Type B pancreatic cell (in vitro differentiated cells): ENCODE data around the gene PRDM5. TPM values are rescaled to one million over a fixed set of nuclear protein-coding genes. Genes with fewer than 3 reads are reported as not detected.

Experiments
- DNase-seq: peaks from one replicate; pipeline ENCODE4 v3.0.0; 2021; ENCODE audit warnings: mixed read lengths; ENCODE audit not compliant: unreplicated experiment; ENCODE audit errors: extremely low spot score
- H3K27ac Mint-ChIP-seq: 2 replicates; pipeline ENCODE4 v1.8.0; 2021; ENCODE audit warnings: mild to moderate bottlenecking, mixed read lengths
- H3K27me3 Mint-ChIP-seq: 2 replicates; pipeline ENCODE4 v1.8.0; 2021; ENCODE audit warnings: mixed read lengths
- H3K36me3 Mint-ChIP-seq: 2 replicates; pipeline ENCODE4 v1.8.0; 2021; ENCODE audit warnings: mixed read lengths
- H3K4me1 Mint-ChIP-seq: one replicate; pipeline ENCODE4 v1.8.0; 2021; ENCODE audit warnings: mixed read lengths; ENCODE audit not compliant: unreplicated experiment
- H3K4me3 Mint-ChIP-seq: 2 replicates; pipeline ENCODE4 v1.8.0; 2021; ENCODE audit warnings: mild to moderate bottlenecking, mixed read lengths
- H3K9me3 Mint-ChIP-seq: 2 replicates; pipeline ENCODE4 v1.8.0; 2021; ENCODE audit warnings: mixed read lengths
- total RNA-seq: library from RNA; stranded (reverse); gene quantifications from 2 replicates; pipeline ENCODE4 v1.2.1, GENCODE V29; 2021; ENCODE audit warnings: low replicate concordance
- TF ChIP-seq, protein P1 (sequence below): fragments of 200-600 bp; sonication (generic); conservative IDR thresholded peaks from 2 replicates; pipeline ENCODE4 v1.5.0; 2021; ENCODE audit warnings: antibody characterized with exemption, mild to moderate bottlenecking

PRDM5 gene
- total RNA-seq, 1 donor from 2014 or later = 15.7 TPM

DNA sequence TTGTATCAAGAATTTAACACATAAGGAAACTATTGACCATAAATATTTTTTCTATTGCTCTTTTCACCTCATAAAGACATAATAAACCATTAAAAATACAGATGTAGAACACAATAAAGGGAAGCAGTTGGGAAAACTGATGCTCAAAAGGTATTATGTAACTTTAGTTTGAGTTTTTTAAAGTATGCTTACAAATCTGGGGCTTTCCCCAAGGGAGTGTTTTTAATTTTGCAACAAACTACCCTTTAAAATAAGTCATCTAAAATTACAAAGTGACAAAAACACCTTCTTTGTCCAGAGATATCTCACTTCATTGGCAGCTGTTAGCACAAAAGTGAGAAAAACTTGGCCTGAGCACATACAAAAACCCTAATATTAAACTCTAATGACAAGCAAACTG lies 55.0 kb downstream of the PRDM5 start:
- Mint-ChIP-seq H3K4me3 (no peak overlapping the region), H3K36me3 (no peaks in the 10 kb centered on the region), H3K27me3 (no peaks in the 10 kb centered on the region), H3K9me3 (no peaks in the 10 kb centered on the region), H3K4me1 (no peaks in the 10 kb centered on the region), H3K27ac (no peak overlapping the region)
- no peak for DNase-seq
- TF ChIP-seq, protein P1, sequence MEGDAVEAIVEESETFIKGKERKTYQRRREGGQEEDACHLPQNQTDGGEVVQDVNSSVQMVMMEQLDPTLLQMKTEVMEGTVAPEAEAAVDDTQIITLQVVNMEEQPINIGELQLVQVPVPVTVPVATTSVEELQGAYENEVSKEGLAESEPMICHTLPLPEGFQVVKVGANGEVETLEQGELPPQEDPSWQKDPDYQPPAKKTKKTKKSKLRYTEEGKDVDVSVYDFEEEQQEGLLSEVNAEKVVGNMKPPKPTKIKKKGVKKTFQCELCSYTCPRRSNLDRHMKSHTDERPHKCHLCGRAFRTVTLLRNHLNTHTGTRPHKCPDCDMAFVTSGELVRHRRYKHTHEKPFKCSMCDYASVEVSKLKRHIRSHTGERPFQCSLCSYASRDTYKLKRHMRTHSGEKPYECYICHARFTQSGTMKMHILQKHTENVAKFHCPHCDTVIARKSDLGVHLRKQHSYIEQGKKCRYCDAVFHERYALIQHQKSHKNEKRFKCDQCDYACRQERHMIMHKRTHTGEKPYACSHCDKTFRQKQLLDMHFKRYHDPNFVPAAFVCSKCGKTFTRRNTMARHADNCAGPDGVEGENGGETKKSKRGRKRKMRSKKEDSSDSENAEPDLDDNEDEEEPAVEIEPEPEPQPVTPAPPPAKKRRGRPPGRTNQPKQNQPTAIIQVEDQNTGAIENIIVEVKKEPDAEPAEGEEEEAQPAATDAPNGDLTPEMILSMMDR = no peak

DNA sequence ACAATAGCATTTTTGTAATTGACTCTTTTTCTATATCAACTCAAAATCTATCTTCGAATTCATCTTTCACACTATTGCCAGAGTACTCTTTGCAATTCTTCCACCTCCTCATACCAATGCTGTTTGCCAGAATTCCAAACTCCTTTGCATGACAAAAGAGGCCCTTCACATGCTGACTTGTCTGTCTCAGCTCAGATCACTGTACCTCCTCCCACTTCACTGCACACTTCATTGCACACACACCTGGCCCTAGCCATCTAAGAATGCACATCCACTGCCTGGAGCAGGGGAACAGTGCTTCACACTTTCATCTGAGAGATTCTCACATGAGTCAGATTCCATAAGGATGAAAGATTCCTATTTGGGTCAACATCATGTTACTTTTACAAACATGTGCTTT lies 56.5 kb downstream of the PRDM5 start:
- Mint-ChIP-seq H3K36me3 (no peaks in the 10 kb centered on the region), H3K27ac (no peak overlapping the region), H3K27me3 (no peaks in the 10 kb centered on the region), H3K4me1 (no peaks in the 10 kb centered on the region), H3K4me3 (no peak overlapping the region), H3K9me3 (no peaks in the 10 kb centered on the region)
- TF ChIP-seq, protein P1 = no peak
- DNase-seq = no peak

DNA sequence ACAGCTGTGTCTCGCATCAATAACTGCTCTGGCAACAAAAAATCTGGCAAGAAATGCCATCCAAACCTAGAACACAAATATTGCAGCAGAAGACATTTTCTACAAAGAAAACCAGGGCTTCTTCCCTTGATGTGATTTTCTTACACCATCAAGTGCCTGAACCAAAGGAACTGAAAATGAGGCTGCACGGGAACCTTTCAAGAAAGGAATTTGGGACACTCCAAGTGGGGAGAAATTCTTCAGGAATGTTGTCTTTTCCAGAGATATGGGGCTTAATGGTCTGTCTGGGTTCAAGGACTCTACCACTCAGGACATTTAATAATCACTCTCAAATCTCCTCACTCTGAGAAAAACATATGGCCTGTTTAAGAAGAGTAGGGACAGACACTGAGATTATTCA lies 57.6 kb downstream of the PRDM5 start:
- H3K27ac Mint-ChIP-seq = no peak overlapping the region
- DNase-seq = no peak
- H3K27me3 Mint-ChIP-seq = no peaks in the 10 kb centered on the region
- no peak overlapping the region for H3K4me3 Mint-ChIP-seq
- H3K4me1 Mint-ChIP-seq = no peaks in the 10 kb centered on the region
- no peaks in the 10 kb centered on the region for H3K9me3 Mint-ChIP-seq
- TF ChIP-seq, protein P1 = no peak
- H3K36me3 Mint-ChIP-seq = no peaks in the 10 kb centered on the region

DNA sequence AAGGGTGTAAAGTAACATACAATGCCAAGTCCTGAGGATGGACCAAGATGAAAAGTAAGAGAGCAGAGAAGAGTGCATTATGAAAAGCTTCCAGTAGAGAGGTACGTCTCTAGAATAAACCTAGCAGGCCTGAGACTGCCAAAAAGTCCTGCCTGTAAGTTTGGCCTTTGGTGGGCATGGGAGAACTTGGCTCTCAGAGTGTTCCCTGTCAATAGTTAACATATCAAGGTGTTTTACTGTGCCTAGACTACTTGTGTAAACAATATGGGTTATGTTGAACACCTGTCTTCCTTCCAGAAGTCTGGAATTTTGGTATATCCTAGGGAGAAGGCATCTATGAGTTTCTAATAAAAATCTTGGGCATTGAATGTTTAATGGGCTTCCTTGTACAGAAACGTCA lies 60.1 kb downstream of the PRDM5 start:
- Mint-ChIP-seq H3K27me3 (no peaks in the 10 kb centered on the region), H3K9me3 (no peaks in the 10 kb centered on the region), H3K4me3 (no peak overlapping the region), H3K36me3 (no peaks in the 10 kb centered on the region), H3K4me1 (no peaks in the 10 kb centered on the region), H3K27ac (no peak overlapping the region)
- no peak for DNase-seq
- TF ChIP-seq, protein P1 = no peak

DNA sequence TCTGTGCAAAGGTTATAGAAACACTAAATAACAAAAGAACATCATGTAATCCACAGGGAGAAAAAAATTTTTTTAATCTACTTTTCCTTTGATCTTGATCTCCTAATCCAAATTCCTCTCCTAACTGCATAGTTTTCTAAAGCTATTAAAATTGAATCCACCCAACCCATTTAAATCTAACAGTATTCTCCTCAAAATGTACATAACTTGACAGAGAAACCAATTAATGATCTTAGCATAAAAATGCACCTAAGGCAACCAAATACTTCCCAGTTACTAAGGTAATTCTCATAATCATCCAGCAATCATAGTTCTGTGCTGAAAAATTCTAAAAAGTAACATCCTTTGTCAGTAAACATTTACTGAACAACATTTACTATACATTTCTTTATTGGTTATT lies 60.7 kb downstream of the PRDM5 start:
- Mint-ChIP-seq H3K36me3 (no peaks in the 10 kb centered on the region), H3K27me3 (no peaks in the 10 kb centered on the region), H3K4me1 (no peaks in the 10 kb centered on the region), H3K4me3 (no peak overlapping the region), H3K9me3 (no peaks in the 10 kb centered on the region), H3K27ac (no peak overlapping the region)
- TF ChIP-seq, protein P1 = no peak
- no peak for DNase-seq

DNA sequence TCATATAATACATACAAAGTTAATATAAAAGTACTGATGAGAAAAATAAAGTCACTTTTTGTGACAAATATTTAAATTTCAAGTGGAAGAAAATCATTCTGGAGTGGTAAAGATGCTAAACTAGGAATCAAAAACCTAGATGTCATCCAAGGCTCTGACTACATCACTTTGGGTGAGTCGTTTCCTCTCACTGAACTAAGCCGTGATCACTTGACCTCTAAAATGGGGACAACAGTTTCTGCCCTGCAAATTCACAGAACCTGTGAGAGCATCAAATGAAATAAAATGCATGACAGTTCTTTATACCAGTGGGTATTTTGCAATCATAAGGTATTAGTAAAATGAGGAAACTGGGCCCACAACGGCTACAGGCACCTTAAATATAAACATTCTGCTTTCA lies 63.8 kb downstream of the PRDM5 start:
- TF ChIP-seq, protein P1 = no peak
- no peaks in the 10 kb centered on the region for H3K27me3 Mint-ChIP-seq
- no peaks in the 10 kb centered on the region for H3K9me3 Mint-ChIP-seq
- DNase-seq = no peak
- H3K4me1 Mint-ChIP-seq = peaks cover 8% of the 10 kb centered on the region
- no peak overlapping the region for H3K4me3 Mint-ChIP-seq
- no peak overlapping the region for H3K27ac Mint-ChIP-seq
- no peaks in the 10 kb centered on the region for H3K36me3 Mint-ChIP-seq
